A549 (cell line): ENCODE data around the gene ADAM12. TPM values are rescaled to one million over a fixed set of nuclear protein-coding genes. Genes with fewer than 3 reads are reported as not detected.
A peak's percentile ranks its signal among the peaks of the same experiment; 100 is the strongest.

ENCODE experiments used
- ATAC-seq, 2 experiments: fragments of 200-7000 bp in 1 of 2; fragments of >200 bp in 1 of 2; cut with Nextera tagmentation in 1 of 2; cut with Tn5 transposase in 1 of 2; 3 replicates each; pipeline versions ENCODE4 v1.8.0 to v1.9.1; 2018 to 2020; ENCODE audit warnings: mild to moderate bottlenecking in 1 of 2, moderate library complexity in 1 of 2
- CTCF ChIA-PET: fragments of 300-600 bp; sonication (Branson Sonifier 250); formaldehyde crosslinking; extraction: SDS; loops from one replicate; lab custom pipeline; 2021; ENCODE audit warnings: antibody characterized with exemption, inconsistent platforms; lab: Yijun Ruan, JAX
- POLR2A ChIA-PET: fragments of 350-600 bp; formaldehyde crosslinking; extraction: SDS; loops from one replicate; lab custom pipeline; 2021; ENCODE audit warnings: antibody characterized with exemption, inconsistent platforms; lab: Yijun Ruan, JAX
- DNase-seq, 2 experiments: peaks; one replicate each; pipeline versions ENCODE4 v3.0.0 to v3.0.0-alpha.2; 2011 to 2016; ENCODE audit warnings: low read depth in 1 of 2, low spot score in 1 of 2
- FAIRE-seq: peaks from 2 replicates; lab custom pipeline; 2011; peaks lifted over from hg19 to GRCh38; lab: Jason Lieb, UNC
- H3K27ac ChIP-seq, 2 experiments: fragments of >200 bp; sonication (Bioruptor Twin); formaldehyde crosslinking; 3 replicates each; pipeline ENCODE4 v1.5.1; 2016 to 2017
- H3K4me1 ChIP-seq: fragments of >200 bp; sonication (Bioruptor Twin); formaldehyde crosslinking; 3 replicates; pipeline ENCODE4 v1.6.1; 2016
- H3K4me2 ChIP-seq: fragments of >200 bp; sonication (Bioruptor Twin); formaldehyde crosslinking; 3 replicates; pipeline ENCODE4 v1.6.1; 2016
- H3K4me3 ChIP-seq: fragments of >200 bp; sonication (Bioruptor Twin); formaldehyde crosslinking; 3 replicates; pipeline ENCODE4 v1.5.1; 2016
- H3K9me3 ChIP-seq: fragments of >200 bp; sonication (Bioruptor Twin); formaldehyde crosslinking; 3 replicates; pipeline ENCODE4 v1.6.1; 2016
- ATOH8 ChIP-seq: fragments of 250-450 bp; sonication (Bioruptor Pico); IDR thresholded peaks from 2 replicates; pipeline ENCODE4 v1.5.0; 2020; ENCODE audit warnings: low read depth, mild to moderate bottlenecking, moderate library complexity
- BCL3 ChIP-seq: fragments of >200 bp; sonication (Bioruptor Twin); formaldehyde crosslinking; IDR thresholded peaks from 3 replicates; pipeline ENCODE4 v1.6.1; 2016
- BHLHE40 ChIP-seq: IDR thresholded peaks from 2 replicates; pipeline ENCODE4 v1.6.1; 2012; ENCODE audit warnings: low read depth, low read length, inconsistent platforms
- CBX8 ChIP-seq: fragments of 200-600 bp; sonication (generic); IDR thresholded peaks from 2 replicates; pipeline ENCODE4 v1.6.1; 2016
- CEBPB ChIP-seq, 2 experiments: fragments of >200 bp in 1 of 2; sonication (Bioruptor Twin) in 1 of 2; formaldehyde crosslinking in 1 of 2; IDR thresholded peaks; 2 replicates each; pipeline ENCODE4 v1.6.1; 2012 to 2016
- CHD2 ChIP-seq: fragments of 150-350 bp; IDR thresholded peaks from 2 replicates; pipeline ENCODE4 v1.6.1; 2014; ENCODE audit warnings: low read length; ENCODE audit not compliant: partially characterized antibody
- EHF ChIP-seq: fragments of 250-450 bp; sonication (Bioruptor Pico); IDR thresholded peaks from 2 replicates; pipeline ENCODE4 v1.5.0; 2020; ENCODE audit warnings: mild to moderate bottlenecking
- ESRRA ChIP-seq: fragments of 150-350 bp; IDR thresholded peaks from 2 replicates; pipeline ENCODE4 v1.6.1; 2014; ENCODE audit warnings: mild to moderate bottlenecking, low read length, borderline replicate concordance
- FOSB ChIP-seq: fragments of 250-450 bp; sonication (Bioruptor Pico); IDR thresholded peaks from 2 replicates; pipeline ENCODE4 v1.5.0; 2020; ENCODE audit warnings: mild to moderate bottlenecking, moderate library complexity
- FOSL2 ChIP-seq, 2 experiments: fragments of 450-650 bp in 1 of 2; fragments of >200 bp in 1 of 2; sonication (Bioruptor Twin) in 1 of 2; formaldehyde crosslinking; IDR thresholded peaks; 2 replicates each; pipeline versions ENCODE4 v1.5.0 to v1.6.1; 2016 to 2020; ENCODE audit warnings: mild to moderate bottlenecking in 1 of 2, moderate library complexity in 1 of 2
- HDAC2 ChIP-seq: fragments of 200-600 bp; sonication (generic); IDR thresholded peaks from 2 replicates; pipeline ENCODE4 v1.6.1; 2016
- MAFK ChIP-seq: fragments of 450-650 bp; IDR thresholded peaks from 2 replicates; pipeline ENCODE4 v1.6.1; 2014; ENCODE audit not compliant: partially characterized antibody
- NPAS2 ChIP-seq: fragments of 250-450 bp; sonication (Bioruptor Pico); IDR thresholded peaks from 2 replicates; pipeline ENCODE4 v1.8.0; 2022; ENCODE audit warnings: mild to moderate bottlenecking, moderate library complexity, borderline replicate concordance
- PBX3 ChIP-seq: IDR thresholded peaks from 2 replicates; pipeline ENCODE4 v1.6.1; 2012
- PHF8 ChIP-seq: fragments of 200-600 bp; sonication (generic); IDR thresholded peaks from 2 replicates; pipeline ENCODE4 v1.6.1; 2016; ENCODE audit warnings: low read depth, mild to moderate bottlenecking, antibody characterized with exemption, moderate library complexity, borderline replicate concordance
- POLR2A ChIP-seq: IDR thresholded peaks from 2 replicates; pipeline ENCODE4 v1.6.1; 2012; ENCODE audit warnings: mild to moderate bottlenecking, low read length
- RFX5 ChIP-seq: fragments of 450-650 bp; IDR thresholded peaks from 2 replicates; pipeline ENCODE4 v1.7.1; 2014; ENCODE audit warnings: antibody characterized with exemption, mild to moderate bottlenecking, moderate library complexity
- RNF2 ChIP-seq: fragments of 200-600 bp; sonication (generic); IDR thresholded peaks from 2 replicates; pipeline ENCODE4 v1.6.1; 2016; ENCODE audit warnings: low read depth, mild to moderate bottlenecking, antibody characterized with exemption, moderate library complexity, borderline replicate concordance
- SMC3 ChIP-seq: fragments of >200 bp; sonication (Bioruptor Twin); formaldehyde crosslinking; IDR thresholded peaks from 3 replicates; pipeline ENCODE4 v1.6.1; 2018; ENCODE audit warnings: inconsistent platforms
- TFCP2L1 ChIP-seq: fragments of 250-450 bp; sonication (Bioruptor Pico); IDR thresholded peaks from 2 replicates; pipeline ENCODE4 v1.5.0; 2021; ENCODE audit warnings: mild to moderate bottlenecking
- TP53 ChIP-seq: fragments of 250-450 bp; sonication (Bioruptor Pico); IDR thresholded peaks from 2 replicates; pipeline ENCODE4 v1.5.0; 2021; ENCODE audit warnings: mild to moderate bottlenecking, moderate library complexity
- USF2 ChIP-seq: fragments of 450-650 bp; IDR thresholded peaks from 2 replicates; pipeline ENCODE4 v1.6.1; 2014; ENCODE audit warnings: antibody characterized with exemption
- ZFP36 ChIP-seq: fragments of 450-650 bp; IDR thresholded peaks from 2 replicates; pipeline ENCODE4 v1.6.1; 2014; ENCODE audit warnings: borderline replicate concordance; ENCODE audit not compliant: partially characterized antibody
- WGBS: methylation state at CpG from one replicate; pipeline ENCODE4 v1.1.6; 2017; ENCODE audit errors: missing lambda C conversion rate; 5-methylcytosine and 5-hydroxymethylcytosine counted together
- polyA plus RNA-seq, 4 experiments: library from polyadenylated mRNA; depleted of rRNA in 3 of 4; stranded (reverse); fragments of >200 nt; fragmentation: RNase III in 1 of 4; extraction: RNeasy Plus Mini Kit Qiagen cat#74134 plus additional on column Dnase treatment in 1 of 4; gene quantifications; 2 replicates in 3 of 4; 3 replicates in 1 of 4; pipeline ENCODE4 v1.2.3, GENCODE V29; 2011 to 2017

The ADAM12 gene
- polyA plus RNA-seq, 2 of the 4 experiments (the other 2 are of a cell fraction), result 1.6 to 4.8 TPM

GRCh38 chr10:126140746-126141273, 247.5 kb downstream of the ADAM12 start:
- H3K4me2 ChIP-seq, result no peak overlapping the region
- 70% methylated on average over 4 of the region's 4 CpGs for WGBS
- no peak overlapping the region for H3K27ac ChIP-seq
- TF ChIP-seq CEBPB (IDR thresholded peaks at IDR 0.05), result peak in 1 of 2 experiments; percentile 10; a peak in 1 of 4 replicates
- TF ChIP-seq ZFP36, result no peak
- POLR2A ChIA-PET, result no interaction called here
- DNase-seq (no peak), ATAC-seq (no peak), FAIRE-seq (no peak)
- CTCF ChIA-PET, result no interaction called here
- H3K4me3 ChIP-seq, result no peak overlapping the region
- H3K4me1 ChIP-seq, result no peaks in the 10 kb centered on the region
- no peaks in the 10 kb centered on the region for H3K9me3 ChIP-seq

GRCh38 chr10:126137562-126138221, 250.6 kb downstream of the ADAM12 start:
- POLR2A ChIA-PET, result no interaction called here
- CTCF ChIA-PET, result no interaction called here
- H3K4me2 ChIP-seq, result no peak overlapping the region
- H3K27ac ChIP-seq, result no peak overlapping the region
- 63% methylated on average over 4 of the region's 4 CpGs for WGBS
- no peak overlapping the region for H3K4me3 ChIP-seq
- H3K9me3 ChIP-seq, result no peaks in the 10 kb centered on the region
- no peak for DNase-seq
- peaks cover 14% of the 10 kb centered on the region for H3K4me1 ChIP-seq
- TF ChIP-seq ESRRA, result no peak
- TF ChIP-seq POLR2A, result no peak
- TF ChIP-seq SMC3, result no peak
- no peak for TF ChIP-seq BHLHE40
- no peak for TF ChIP-seq BCL3
- TF ChIP-seq FOSB (CRISPR knock-in tag), result no peak
- TF ChIP-seq CBX8, result no peak
- TF ChIP-seq PBX3, result no peak
- TF ChIP-seq, all 56 proteins: peak for 0
- no peak for FAIRE-seq
- ATAC-seq, result no peak

GRCh38 chr10:126135941-126136595, 252.2 kb downstream of the ADAM12 start:
- 71% methylated on average over 8 of the region's 8 CpGs for WGBS
- Histone ChIP-seq H3K9me3 (no peaks in the 10 kb centered on the region), H3K4me3 (no peak overlapping the region), H3K4me1 (peaks cover 14% of the 10 kb centered on the region), H3K27ac (no peak overlapping the region), H3K4me2 (no peak overlapping the region)
- ChIA-PET POLR2A (no interaction called here), CTCF (interaction anchor here (0.7 to 1.0 kb wide), 2 partner anchors 10 to 153 kb away, joined by 3 to 4 read pairs; no protein-coding TSS in a partner anchor)
- DNase-seq, result no peak
- TF ChIP-seq MAFK, result no peak
- no peak for TF ChIP-seq USF2
- TF ChIP-seq TFCP2L1 (CRISPR knock-in tag), result no peak
- TF ChIP-seq CHD2, result no peak
- TF ChIP-seq TP53 (CRISPR knock-in tag), result no peak
- TF ChIP-seq BCL3, result no peak
- TF ChIP-seq FOSL2 (IDR thresholded peaks at IDR 0.05), result no peak
- no peak for TF ChIP-seq FOSL2 (CRISPR knock-in tag; IDR thresholded peaks at IDR 0.05)
- no peak for TF ChIP-seq ATOH8 (CRISPR knock-in tag)
- no peak for TF ChIP-seq CEBPB (IDR thresholded peaks at IDR 0.05)
- no peak for TF ChIP-seq RFX5
- no peak for TF ChIP-seq NPAS2
- no peak for TF ChIP-seq HDAC2
- TF ChIP-seq RNF2, result no peak
- TF ChIP-seq PHF8, result no peak
- no peak for TF ChIP-seq EHF
- FAIRE-seq, result no peak
- ATAC-seq, result no peak
